Measurements from ENCODE around the gene RNF180.

The RNF180 gene, protein sequence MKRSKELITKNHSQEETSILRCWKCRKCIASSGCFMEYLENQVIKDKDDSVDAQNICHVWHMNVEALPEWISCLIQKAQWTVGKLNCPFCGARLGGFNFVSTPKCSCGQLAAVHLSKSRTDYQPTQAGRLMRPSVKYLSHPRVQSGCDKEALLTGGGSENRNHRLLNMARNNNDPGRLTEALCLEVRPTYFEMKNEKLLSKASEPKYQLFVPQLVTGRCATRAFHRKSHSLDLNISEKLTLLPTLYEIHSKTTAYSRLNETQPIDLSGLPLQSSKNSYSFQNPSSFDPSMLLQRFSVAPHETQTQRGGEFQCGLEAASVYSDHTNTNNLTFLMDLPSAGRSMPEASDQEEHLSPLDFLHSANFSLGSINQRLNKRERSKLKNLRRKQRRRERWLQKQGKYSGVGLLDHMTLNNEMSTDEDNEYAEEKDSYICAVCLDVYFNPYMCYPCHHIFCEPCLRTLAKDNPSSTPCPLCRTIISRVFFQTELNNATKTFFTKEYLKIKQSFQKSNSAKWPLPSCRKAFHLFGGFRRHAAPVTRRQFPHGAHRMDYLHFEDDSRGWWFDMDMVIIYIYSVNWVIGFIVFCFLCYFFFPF

GRCh38 chr5:64165500-64166200 is at the start of gene RNF180:
TSS of gene RNF180 (plus strand) at chr5:64165843. CDS start at chr5:64200808, 34,965 bp downstream.
- peak; percentile 85 for DNase-seq

DNA sequence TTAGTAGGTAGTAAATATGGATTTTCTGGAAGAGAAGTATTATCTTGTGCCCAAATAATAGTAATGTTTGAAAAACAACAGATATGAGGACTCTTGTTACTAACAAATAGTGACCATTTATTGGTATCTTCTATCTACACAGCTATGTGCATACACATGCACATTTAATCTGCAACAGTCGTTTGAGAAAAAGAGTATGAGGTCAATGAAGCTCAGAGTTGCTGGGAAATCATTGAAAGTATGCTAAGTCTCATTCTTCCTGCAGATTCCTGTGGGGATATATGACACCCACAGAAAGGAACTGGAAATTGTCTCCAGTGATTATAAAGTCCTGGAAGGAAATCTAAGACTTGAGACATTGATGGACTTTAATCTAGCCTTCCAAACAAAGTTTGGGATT is 40.1 kb upstream of the RNF180 start:
- DNase-seq, result no peak

DNA sequence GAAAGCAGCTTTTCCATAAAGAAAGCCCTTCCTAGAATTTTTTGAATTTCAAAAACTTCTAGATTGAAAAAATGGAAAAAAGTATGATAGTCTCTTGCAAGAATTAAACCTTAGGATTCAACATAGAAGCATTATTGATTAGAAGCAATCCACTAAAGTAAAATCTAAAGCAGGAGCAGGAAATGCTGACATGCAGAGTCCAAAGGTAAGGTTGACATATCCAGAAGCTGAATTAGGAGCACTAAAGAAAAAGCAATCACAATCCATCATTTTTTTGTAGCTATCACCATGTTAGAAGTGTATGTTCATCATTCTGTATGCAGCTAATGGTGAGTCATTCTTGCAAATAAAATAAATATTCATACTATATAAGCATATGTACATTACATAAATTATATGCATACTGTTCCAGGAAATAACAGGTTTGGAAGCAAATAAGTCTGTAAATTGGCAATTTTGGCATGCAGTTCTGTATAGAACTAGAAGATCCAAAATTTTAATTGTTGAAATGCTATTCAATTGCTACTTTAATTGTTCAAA is 39.4 kb upstream of the RNF180 start:
- no peak for DNase-seq

- DNase-seq, result no peak
Measured at GRCh38 chr5:64140018-64140417, 25.6 kb upstream of the RNF180 start.

DNA sequence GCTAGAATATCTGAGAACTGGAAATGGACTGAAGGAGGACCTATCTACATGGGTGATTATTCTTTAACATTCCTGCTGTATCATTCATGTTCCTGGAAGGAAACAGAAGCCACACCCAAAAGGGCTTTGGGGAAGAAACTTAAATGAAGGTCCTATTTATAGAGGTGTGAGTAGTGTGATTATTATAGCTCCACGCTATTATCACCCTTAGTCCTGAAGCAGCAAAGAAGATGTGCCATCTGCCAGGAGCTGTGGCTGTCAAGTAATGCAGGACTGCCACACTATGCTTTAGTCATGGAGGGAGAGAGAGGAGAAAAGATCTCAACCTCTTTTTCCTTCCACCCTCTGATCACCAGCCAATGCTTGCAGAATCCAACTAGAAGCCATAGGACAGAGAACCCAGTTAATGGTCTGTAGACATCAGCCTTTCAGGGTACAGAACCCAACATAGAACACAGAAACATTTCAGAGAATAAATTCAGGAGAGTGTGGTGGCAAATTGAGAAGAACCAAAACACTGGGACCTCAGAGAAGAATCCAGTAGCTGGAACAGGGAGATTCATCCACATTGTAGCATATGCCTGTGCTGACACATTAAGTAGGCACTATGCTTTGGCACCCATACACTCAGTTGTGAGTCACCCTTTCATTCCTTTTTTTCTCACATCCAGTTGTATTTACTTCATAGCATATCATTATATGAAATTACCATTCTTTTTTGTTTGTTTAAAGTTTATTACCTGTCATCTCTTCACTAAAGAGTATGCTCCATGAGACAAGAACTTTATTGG is 21.0 kb upstream of the RNF180 start:
- DNase-seq, result no peak

DNA sequence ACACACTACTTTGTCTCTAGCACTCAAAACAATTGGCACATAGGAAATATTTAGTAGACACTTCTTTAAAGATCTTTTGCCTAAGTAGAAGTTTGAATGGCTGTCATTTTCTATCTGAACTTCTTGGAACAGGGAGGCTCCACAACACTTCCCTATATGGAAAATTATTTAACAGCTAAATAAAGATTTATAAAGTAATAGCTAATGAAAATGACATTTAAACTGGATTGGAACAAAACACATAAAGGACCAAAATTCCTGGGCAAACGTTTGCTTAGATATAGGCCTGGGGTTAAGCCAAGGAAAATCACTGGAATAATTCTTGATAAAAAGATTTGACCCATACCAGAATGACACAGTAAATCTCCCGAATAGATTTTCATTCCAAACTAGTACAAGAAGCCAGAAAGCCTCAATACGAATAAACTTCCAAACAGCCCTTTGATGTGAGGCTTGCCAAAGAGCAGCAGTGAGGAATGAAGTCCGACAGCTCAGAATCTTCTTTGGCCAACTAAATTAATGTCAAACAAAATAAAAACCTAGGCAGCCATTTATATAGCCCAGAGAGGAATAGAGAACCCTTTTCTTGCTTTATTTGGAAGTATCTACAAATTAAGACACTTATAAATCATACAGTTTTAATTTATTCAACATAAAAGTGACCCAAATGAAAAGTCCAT is 20.3 kb upstream of the RNF180 start:
- DNase-seq, result no peak

DNA sequence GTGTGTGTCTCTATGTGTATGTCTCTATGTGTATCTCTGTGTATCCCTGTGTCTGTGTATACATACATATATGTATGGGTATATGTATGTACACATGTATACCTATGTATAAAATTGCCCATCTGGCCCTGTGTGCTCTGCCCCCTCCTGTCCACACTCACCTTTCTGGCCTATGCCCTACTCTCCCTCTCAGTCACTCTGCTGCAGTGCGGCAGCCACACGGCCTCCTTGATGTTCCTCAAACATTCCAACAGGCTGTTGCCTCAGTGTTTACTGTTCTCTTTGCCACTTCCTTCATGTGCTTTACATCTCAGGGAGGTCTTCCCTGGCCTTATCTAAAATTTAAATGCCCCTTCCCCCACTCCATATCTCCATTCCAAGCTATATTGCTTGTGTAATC is 18.3 kb upstream of the RNF180 start:
- DNase-seq, result no peak

DNA sequence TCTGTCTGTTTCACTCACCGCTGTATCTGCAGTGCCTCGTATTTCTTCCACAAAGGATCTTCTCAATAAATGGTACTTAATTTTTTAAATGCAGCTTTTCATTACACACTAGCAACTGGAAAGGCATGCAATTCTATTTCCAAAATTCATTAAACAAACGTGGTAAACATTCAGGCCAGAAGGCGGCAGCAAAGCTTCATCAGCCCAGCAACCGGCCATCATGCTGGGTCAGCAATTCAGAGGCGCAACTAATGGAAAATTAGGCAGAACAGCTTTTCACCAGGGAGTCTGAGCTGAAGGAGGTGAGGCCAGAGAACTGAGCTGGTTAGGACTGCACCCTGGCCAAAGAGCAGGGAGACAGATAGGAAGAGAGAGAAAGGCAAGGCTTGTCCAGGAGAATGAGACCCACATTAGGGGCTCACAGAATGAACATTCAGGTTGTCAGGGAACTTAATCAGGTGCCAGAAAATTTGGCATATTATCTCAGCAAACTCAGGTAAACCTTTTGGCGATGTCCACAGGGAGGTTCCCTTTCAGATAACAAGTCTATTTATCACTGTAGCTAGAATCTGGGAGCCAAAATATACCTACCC is 17.7 kb upstream of the RNF180 start:
- peak; percentile 71 for DNase-seq

DNA sequence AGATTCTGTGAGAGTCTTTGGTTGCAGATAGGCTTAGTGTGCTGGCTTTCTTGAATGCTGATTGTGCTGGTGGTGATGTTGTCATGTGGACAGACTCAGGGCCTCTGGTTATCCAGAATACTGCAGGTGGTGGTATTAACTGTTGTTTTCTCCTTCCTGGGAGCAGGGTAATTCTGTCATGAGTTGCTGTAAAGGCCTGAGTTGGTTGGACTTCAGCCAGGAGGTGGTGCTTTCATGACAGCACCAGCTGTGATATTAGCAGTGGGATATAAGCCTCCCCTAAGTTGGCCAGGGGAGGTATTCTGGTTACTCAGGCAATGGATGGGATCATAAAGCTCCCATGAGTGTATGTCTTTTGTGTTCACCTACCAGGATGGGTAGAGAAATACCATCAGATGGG is 16.4 kb upstream of the RNF180 start:
- no peak for DNase-seq

DNA sequence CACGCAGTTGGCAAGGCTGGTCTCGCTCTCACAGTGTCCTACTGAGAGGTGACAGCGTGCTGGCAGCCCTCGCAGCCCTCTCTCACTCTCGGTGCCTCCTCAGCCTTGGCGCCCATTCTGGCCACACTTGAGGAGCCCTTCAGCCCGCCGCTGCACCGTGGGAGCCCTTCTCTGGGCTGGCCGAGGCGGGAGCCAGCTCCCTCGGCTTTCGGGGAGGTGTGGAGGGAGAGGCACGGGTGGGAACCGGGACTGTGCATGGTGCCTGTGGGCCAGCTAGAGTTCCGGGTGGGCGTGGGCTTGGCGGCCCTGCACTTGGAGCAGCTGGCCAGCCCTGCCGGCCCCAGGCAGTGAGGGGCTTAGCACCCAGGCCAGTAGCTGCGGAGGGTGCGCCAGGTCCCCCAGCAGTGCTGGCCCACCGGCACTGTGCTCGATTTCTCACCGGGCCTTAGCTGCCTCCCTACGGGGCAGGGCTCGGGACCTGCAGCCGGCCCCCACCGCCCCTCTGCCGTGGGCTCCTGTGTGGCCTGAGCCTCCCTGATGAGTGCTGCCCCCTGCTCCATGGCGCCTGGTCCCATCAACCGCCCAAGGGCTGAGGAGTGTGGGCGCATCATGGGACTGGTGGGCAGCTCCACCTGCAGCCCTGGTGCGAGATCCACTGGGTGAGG is 15.7 kb upstream of the RNF180 start:
- no peak for DNase-seq

DNA sequence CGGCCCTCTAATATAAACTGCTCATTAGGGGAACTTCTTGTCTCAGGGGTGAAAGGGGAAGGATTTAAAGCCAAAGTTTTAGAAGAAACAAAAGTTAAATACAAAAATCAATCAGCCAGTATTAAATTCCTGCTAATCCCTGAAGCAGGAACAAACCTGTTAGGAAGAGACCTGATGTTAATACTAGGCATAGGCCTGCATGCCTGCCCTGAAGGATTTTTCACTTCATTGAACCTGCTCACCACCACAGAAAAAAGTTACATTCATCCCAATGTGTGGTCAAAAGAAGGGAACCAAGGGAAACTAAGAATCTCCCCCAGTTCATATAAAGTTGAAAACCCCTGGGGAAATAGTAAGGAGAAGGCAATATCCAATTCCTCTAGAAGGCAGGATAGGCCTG is 9.4 kb upstream of the RNF180 start:
- DNase-seq, result no peak

DNA sequence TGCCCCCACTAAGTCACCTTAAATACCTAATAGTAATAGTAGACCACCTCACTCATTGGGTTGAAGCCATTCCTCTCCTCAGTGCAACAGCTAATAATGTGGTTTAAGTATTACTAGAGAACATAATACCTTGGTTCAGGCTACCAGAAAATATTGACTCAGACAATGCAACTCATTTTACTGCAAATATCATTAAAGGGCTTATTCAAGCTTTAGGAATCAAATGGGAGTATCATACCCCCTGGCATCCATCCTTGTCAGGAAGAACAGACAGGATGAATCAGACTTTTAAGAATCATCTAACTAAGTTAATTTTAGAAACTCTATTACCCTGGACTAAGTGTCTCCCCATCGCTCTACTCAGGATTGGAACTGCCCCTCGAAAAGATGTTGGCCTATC is 6.8 kb upstream of the RNF180 start:
- no peak for DNase-seq

DNA sequence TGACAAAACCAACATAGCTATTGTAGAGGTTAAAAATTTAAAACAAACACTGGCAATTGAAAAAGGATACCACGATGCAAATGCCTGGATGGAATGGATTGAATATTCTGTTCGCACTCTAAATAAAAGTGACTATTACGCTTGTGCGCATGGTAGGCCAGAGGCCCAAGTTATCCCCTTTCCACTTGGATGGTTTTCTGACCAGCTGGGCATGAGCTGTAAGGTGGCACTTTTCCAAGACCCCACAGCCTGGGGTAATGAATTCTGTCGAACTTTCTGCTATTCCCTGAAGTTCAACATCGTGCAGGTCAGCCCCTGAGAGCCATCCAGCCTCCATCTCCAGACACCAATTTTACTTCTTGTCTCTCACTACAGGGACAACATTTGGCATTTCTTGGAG is 5.4 kb upstream of the RNF180 start:
- DNase-seq, result no peak

DNA sequence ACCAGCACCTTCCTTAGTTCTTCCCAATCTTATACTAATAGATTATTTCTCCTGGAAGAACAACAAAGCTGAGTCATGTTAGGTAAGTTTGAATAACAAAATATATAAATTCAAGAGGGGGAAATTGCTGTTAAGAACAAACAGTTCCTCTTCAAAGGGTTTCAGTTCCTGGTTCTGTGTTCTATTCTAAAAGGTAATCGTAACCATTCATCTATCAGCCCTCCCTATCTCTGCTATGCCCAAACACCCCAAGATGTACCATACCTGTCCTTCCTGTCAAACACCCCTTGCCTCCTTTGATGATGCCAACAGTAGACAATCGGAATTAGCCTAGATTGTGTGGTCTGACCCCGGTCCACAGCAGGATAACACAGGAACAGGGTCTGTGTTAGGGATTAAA is 4.2 kb upstream of the RNF180 start:
- no peak for DNase-seq

GRCh38 chr5:64163135-64163534 is 2.5 kb upstream of the RNF180 start:
- no peak for DNase-seq

DNA sequence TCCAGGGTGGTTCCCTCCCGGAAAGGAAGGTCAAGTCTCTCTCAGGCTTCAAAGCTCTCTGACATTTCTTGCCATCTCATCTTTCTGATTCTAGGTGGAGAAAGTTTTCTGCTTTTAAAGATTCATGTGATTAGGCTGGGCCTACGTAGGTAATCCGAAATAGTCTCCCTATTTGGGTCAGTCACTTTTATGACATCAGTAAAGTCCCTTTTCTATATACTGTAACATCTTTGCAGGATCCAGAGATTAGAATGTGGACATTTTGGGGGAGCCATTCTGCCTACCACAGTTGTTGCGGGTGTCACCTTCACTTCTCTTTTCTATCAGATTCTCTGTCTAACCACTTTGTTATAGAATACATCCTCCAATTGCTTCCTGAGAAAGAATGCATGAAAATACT is 1.9 kb upstream of the RNF180 start:
- no peak for DNase-seq

GRCh38 chr5:64164166-64164565 is 1.5 kb upstream of the RNF180 start:
- no peak for DNase-seq

- DNase-seq, result no peak
Measured at GRCh38 chr5:64165160-64165499, 513 bp upstream of the RNF180 start.

- DNase-seq, result peak; percentile 64
Measured at GRCh38 chr5:64166201-64166959, 737 bp downstream of the RNF180 start.

GRCh38 chr5:64176301-64176700 is 10.7 kb downstream of the RNF180 start:
- no peak for DNase-seq
